Mucosa of stomach (tissue), 1 donor: Measurements from ENCODE around the gene SPTBN1.

Source experiments
- H3K27me3 ChIP-seq: one replicate; pipeline ENCODE4 v1.7.0; 2013; ENCODE audit warnings: mild to moderate bottlenecking, low read length; ENCODE audit not compliant: control insufficient read depth, insufficient read depth
- H3K36me3 ChIP-seq: one replicate; pipeline ENCODE4 v1.7.0; 2013; ENCODE audit warnings: low read length; ENCODE audit not compliant: control insufficient read depth, insufficient read depth
- H3K4me1 ChIP-seq: one replicate; pipeline ENCODE4 v1.7.0; 2013; ENCODE audit warnings: mild to moderate bottlenecking, low read length; ENCODE audit not compliant: control insufficient read depth, insufficient read depth
- H3K4me3 ChIP-seq: one replicate; pipeline ENCODE4 v1.7.0; 2013; ENCODE audit warnings: low read length
- H3K9ac ChIP-seq: one replicate; pipeline ENCODE4 v1.7.0; 2013; ENCODE audit warnings: mild to moderate bottlenecking, low read length, moderate library complexity
- H3K9me3 ChIP-seq: one replicate; pipeline ENCODE4 v1.7.0; 2013; ENCODE audit warnings: mild to moderate bottlenecking, low read length, moderate library complexity; ENCODE audit not compliant: control insufficient read depth
- donor health status: Pancreatic carcinoma.

The SPTBN1 gene

GRCh38 chr2:54606393-54606958 is 150.3 kb downstream of the SPTBN1 start:
- H3K36me3 ChIP-seq, result no peaks in the 10 kb centered on the region
- no peak overlapping the region for H3K9ac ChIP-seq
- H3K27me3 ChIP-seq, result no peaks in the 10 kb centered on the region
- H3K9me3 ChIP-seq, result no peaks in the 10 kb centered on the region
- peaks cover 47% of the 10 kb centered on the region for H3K4me1 ChIP-seq
- H3K4me3 ChIP-seq, result no peak overlapping the region

- Histone ChIP-seq H3K9me3 (no peaks in the 10 kb centered on the region), H3K4me1 (peaks cover 38% of the 10 kb centered on the region), H3K36me3 (no peaks in the 10 kb centered on the region), H3K27me3 (no peaks in the 10 kb centered on the region), H3K9ac (no peak overlapping the region), H3K4me3 (no peak overlapping the region)
These were observed 152.1 kb downstream of the SPTBN1 start for GRCh38 chr2:54608224-54608623.

- H3K4me3 ChIP-seq, result no peak overlapping the region
- H3K36me3 ChIP-seq, result no peaks in the 10 kb centered on the region
- peaks cover 38% of the 10 kb centered on the region for H3K4me1 ChIP-seq
- H3K9ac ChIP-seq, result no peak overlapping the region
- no peaks in the 10 kb centered on the region for H3K9me3 ChIP-seq
- no peaks in the 10 kb centered on the region for H3K27me3 ChIP-seq
These were observed 153.1 kb downstream of the SPTBN1 start for GRCh38 chr2:54609241-54609640.

GRCh38 chr2:54609647-54610046 is 153.5 kb downstream of the SPTBN1 start:
- no peak overlapping the region for H3K4me3 ChIP-seq
- no peaks in the 10 kb centered on the region for H3K36me3 ChIP-seq
- no peaks in the 10 kb centered on the region for H3K27me3 ChIP-seq
- H3K9me3 ChIP-seq, result no peaks in the 10 kb centered on the region
- H3K4me1 ChIP-seq, result peaks cover 35% of the 10 kb centered on the region
- no peak overlapping the region for H3K9ac ChIP-seq

- Histone ChIP-seq H3K9me3 (no peaks in the 10 kb centered on the region), H3K36me3 (no peaks in the 10 kb centered on the region), H3K27me3 (no peaks in the 10 kb centered on the region), H3K4me1 (peaks cover 28% of the 10 kb centered on the region), H3K4me3 (no peak overlapping the region), H3K9ac (no peak overlapping the region)
These were observed 154.6 kb downstream of the SPTBN1 start for GRCh38 chr2:54610700-54611099.

- Histone ChIP-seq H3K4me1 (peaks cover 26% of the 10 kb centered on the region), H3K9me3 (no peaks in the 10 kb centered on the region), H3K9ac (no peak overlapping the region), H3K4me3 (no peak overlapping the region), H3K36me3 (no peaks in the 10 kb centered on the region), H3K27me3 (no peaks in the 10 kb centered on the region)
These were observed 155.9 kb downstream of the SPTBN1 start for GRCh38 chr2:54611830-54612545.

- Histone ChIP-seq H3K4me1 (peaks cover 32% of the 10 kb centered on the region), H3K27me3 (no peaks in the 10 kb centered on the region), H3K9me3 (no peaks in the 10 kb centered on the region), H3K9ac (no peak overlapping the region), H3K36me3 (no peaks in the 10 kb centered on the region), H3K4me3 (no peak overlapping the region)
These were observed 157.3 kb downstream of the SPTBN1 start for GRCh38 chr2:54613386-54613785.

- Histone ChIP-seq H3K27me3 (no peaks in the 10 kb centered on the region), H3K9me3 (no peaks in the 10 kb centered on the region), H3K4me3 (no peak overlapping the region), H3K4me1 (peaks cover 37% of the 10 kb centered on the region), H3K9ac (no peak overlapping the region), H3K36me3 (no peaks in the 10 kb centered on the region)
These were observed 157.7 kb downstream of the SPTBN1 start for GRCh38 chr2:54613794-54614257.

GRCh38 chr2:54614819-54615218 is 158.7 kb downstream of the SPTBN1 start:
- no peaks in the 10 kb centered on the region for H3K36me3 ChIP-seq
- H3K4me1 ChIP-seq, result peaks cover 39% of the 10 kb centered on the region
- H3K27me3 ChIP-seq, result no peaks in the 10 kb centered on the region
- no peaks in the 10 kb centered on the region for H3K9me3 ChIP-seq
- H3K4me3 ChIP-seq, result no peak overlapping the region
- H3K9ac ChIP-seq, result no peak overlapping the region

GRCh38 chr2:54615832-54616534 is 159.9 kb downstream of the SPTBN1 start:
- H3K9me3 ChIP-seq, result no peaks in the 10 kb centered on the region
- H3K27me3 ChIP-seq, result no peaks in the 10 kb centered on the region
- peaks cover 38% of the 10 kb centered on the region for H3K4me1 ChIP-seq
- H3K36me3 ChIP-seq, result no peaks in the 10 kb centered on the region
- H3K4me3 ChIP-seq, result no peak overlapping the region
- no peak overlapping the region for H3K9ac ChIP-seq

- peaks cover 33% of the 10 kb centered on the region for H3K4me1 ChIP-seq
- no peak overlapping the region for H3K4me3 ChIP-seq
- peaks cover 7% of the 10 kb centered on the region for H3K36me3 ChIP-seq
- no peak overlapping the region for H3K9ac ChIP-seq
- H3K27me3 ChIP-seq, result no peaks in the 10 kb centered on the region
- no peaks in the 10 kb centered on the region for H3K9me3 ChIP-seq
These were observed 161.3 kb downstream of the SPTBN1 start for GRCh38 chr2:54617409-54617808.
